NCI-H1417 (cell line): Measurements from ENCODE around the gene MRAP2.
A peak's percentile ranks its signal among the peaks of the same experiment; 100 is the strongest.
"Not testable (repeated sequence)": the region's sequence is repeated elsewhere in the genome, so short reads cannot be mapped to it uniquely, and the experiment has no call there.

Source experiments
- DNase-seq, 3 experiments: peaks; one replicate each; lab custom pipeline; 2025; lab: John Stamatoyannopoulos, UW

The MRAP2 gene

GRCh38 chr6:84129588-84129987, 96.0 kb downstream of the MRAP2 start:
- not testable (repeated sequence) for DNase-seq

- not testable (repeated sequence) for DNase-seq
Observed at GRCh38 chr6:84133385-84133784, 99.8 kb downstream of the MRAP2 start.

DNA sequence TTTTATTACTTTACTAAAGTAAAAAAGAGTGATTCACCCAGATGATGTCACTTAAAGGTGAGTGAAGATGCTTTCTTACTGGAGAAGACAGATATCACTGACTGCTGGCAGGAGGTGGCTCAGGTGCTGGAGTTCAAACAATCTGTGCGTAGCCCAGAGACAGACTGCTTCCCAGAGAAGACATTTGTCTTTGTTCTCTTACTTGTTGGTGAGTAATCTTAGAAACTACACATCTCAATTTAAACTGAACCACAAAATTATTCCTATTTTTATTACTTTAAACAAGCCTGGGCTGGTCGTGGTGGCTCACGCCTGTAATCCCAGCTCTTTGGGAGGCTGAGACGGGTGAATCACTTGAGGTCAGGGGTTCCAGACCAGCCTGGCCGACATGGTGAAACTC, 101.7 kb downstream of the MRAP2 start:
- DNase-seq = no peak

- DNase-seq = no peak
Observed at GRCh38 chr6:84136364-84137050, 102.9 kb downstream of the MRAP2 start.

DNA sequence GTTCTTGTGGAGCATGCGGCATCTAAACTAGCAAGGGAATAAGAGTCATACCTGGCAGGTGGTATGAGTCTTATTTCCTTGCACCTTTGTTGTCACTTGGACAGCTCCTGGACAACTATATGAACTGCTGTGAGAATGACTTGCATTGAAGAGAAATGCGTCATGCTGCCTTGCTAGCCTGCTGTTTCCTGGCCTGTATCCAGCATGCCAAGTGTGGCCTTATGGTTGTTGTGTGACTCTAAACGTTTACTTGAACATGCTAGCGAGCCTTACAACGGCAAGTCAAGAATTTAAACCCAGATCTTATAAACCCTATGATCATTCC, 103.4 kb downstream of the MRAP2 start:
- DNase-seq = no peak

GRCh38 chr6:84137989-84138575, 104.5 kb downstream of the MRAP2 start:
- peak in 1 of 3 experiments; percentile 10 for DNase-seq

DNA sequence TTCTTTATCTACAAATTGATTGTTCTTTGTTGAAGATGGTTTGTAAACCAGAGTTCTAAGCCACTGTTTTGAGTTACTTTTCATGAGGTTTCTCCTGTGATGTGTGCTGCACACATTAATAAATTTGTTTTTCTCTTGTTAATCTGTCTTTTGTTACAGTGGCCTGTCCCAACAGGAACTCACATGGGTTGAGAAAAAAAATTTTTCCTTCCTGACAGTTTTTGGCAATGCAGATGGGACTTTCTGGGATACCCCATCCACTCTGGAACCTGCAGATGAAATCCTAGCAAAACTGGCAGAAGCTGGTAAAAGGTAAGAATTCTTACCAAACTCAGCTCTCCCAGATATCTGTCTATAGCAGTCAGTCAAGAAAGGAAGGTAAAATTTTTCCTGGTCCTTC, 105.7 kb downstream of the MRAP2 start:
- DNase-seq = no peak
